Measurements from ENCODE around the gene EGLN3.

The EGLN3 gene

GRCh38 chr14:33884916-33885315 lies 66.0 kb downstream of the EGLN3 start:
- Histone ChIP-seq H3K36me3 (ENCODE audit: insufficient read depth, low read length) (no peaks in the 10 kb centered on the region), H3F3A (ENCODE audit: low read depth) (no peaks in the 10 kb centered on the region), H3K9me3 (ENCODE audit: insufficient read depth, low read depth, low read length) (no peaks in the 10 kb centered on the region), H3K4me1 (ENCODE audit: insufficient read depth, low read length, poor library complexity, severe bottlenecking) (no peaks in the 10 kb centered on the region), H3K9me2 (replicated peaks; ENCODE audit: low read depth, low read length) (no peaks in the 10 kb centered on the region), H3K4me2 (ENCODE audit: low read depth, low read length, poor library complexity, severe bottlenecking) (no peak overlapping the region), H3K27me3 (ENCODE audit: insufficient read depth, low read length, poor library complexity, severe bottlenecking) (no peaks in the 10 kb centered on the region), H2AFZ (ENCODE audit: low read length) (no peak overlapping the region), H4K20me1 (ENCODE audit: insufficient read depth, low read length, poor library complexity, severe bottlenecking) (no peaks in the 10 kb centered on the region), H3K4me3 (ENCODE audit: low read length, poor library complexity, severe bottlenecking) (no peak overlapping the region), H3K9ac (ENCODE audit: low read depth, low read length, poor library complexity, severe bottlenecking) (no peak overlapping the region), H3K79me2 (ENCODE audit: insufficient read depth, low read length) (no peaks in the 10 kb centered on the region)
- TF ChIP-seq EZH2phosphoT487 (IDR thresholded peaks at IDR 0.05; ENCODE audit: borderline replicate concordance) = no peak
- no peak for TF ChIP-seq CTCF (conservative IDR thresholded peaks at IDR 0.05; ENCODE audit: low read length)

GRCh38 chr14:33880330-33880729 lies 70.5 kb downstream of the EGLN3 start:
- TF ChIP-seq CTCF (conservative IDR thresholded peaks at IDR 0.05; ENCODE audit: low read length) (no peak), EZH2phosphoT487 (IDR thresholded peaks at IDR 0.05; ENCODE audit: borderline replicate concordance) (no peak)
- Histone ChIP-seq H3F3A (ENCODE audit: low read depth) (no peaks in the 10 kb centered on the region), H3K4me2 (ENCODE audit: low read depth, low read length, poor library complexity, severe bottlenecking) (no peak overlapping the region), H3K4me1 (ENCODE audit: insufficient read depth, low read length, poor library complexity, severe bottlenecking) (no peaks in the 10 kb centered on the region), H3K9me3 (ENCODE audit: insufficient read depth, low read depth, low read length) (no peaks in the 10 kb centered on the region), H3K27me3 (ENCODE audit: insufficient read depth, low read length, poor library complexity, severe bottlenecking) (no peaks in the 10 kb centered on the region), H3K9ac (ENCODE audit: low read depth, low read length, poor library complexity, severe bottlenecking) (no peak overlapping the region), H4K20me1 (ENCODE audit: insufficient read depth, low read length, poor library complexity, severe bottlenecking) (no peaks in the 10 kb centered on the region), H3K4me3 (ENCODE audit: low read length, poor library complexity, severe bottlenecking) (no peak overlapping the region), H3K9me2 (replicated peaks; ENCODE audit: low read depth, low read length) (no peaks in the 10 kb centered on the region), H3K36me3 (ENCODE audit: insufficient read depth, low read length) (no peaks in the 10 kb centered on the region), H2AFZ (ENCODE audit: low read length) (no peak overlapping the region), H3K79me2 (ENCODE audit: insufficient read depth, low read length) (no peaks in the 10 kb centered on the region)

- H3K9me2 ChIP-seq (replicated peaks; ENCODE audit: low read depth, low read length) = no peaks in the 10 kb centered on the region
- H3F3A ChIP-seq (ENCODE audit: low read depth) = no peaks in the 10 kb centered on the region
- no peaks in the 10 kb centered on the region for H3K27me3 ChIP-seq (ENCODE audit: insufficient read depth, low read length, poor library complexity, severe bottlenecking)
- H3K36me3 ChIP-seq (ENCODE audit: insufficient read depth, low read length) = no peaks in the 10 kb centered on the region
- no peak overlapping the region for H3K9ac ChIP-seq (ENCODE audit: low read depth, low read length, poor library complexity, severe bottlenecking)
- no peaks in the 10 kb centered on the region for H3K4me1 ChIP-seq (ENCODE audit: insufficient read depth, low read length, poor library complexity, severe bottlenecking)
- H3K79me2 ChIP-seq (ENCODE audit: insufficient read depth, low read length) = no peaks in the 10 kb centered on the region
- TF ChIP-seq EZH2phosphoT487 (IDR thresholded peaks at IDR 0.05; ENCODE audit: borderline replicate concordance) = no peak
- TF ChIP-seq CTCF (conservative IDR thresholded peaks at IDR 0.05; ENCODE audit: low read length) = no peak
- H4K20me1 ChIP-seq (ENCODE audit: insufficient read depth, low read length, poor library complexity, severe bottlenecking) = no peaks in the 10 kb centered on the region
- no peak overlapping the region for H3K4me3 ChIP-seq (ENCODE audit: low read length, poor library complexity, severe bottlenecking)
- H2AFZ ChIP-seq (ENCODE audit: low read length) = no peak overlapping the region
- no peak overlapping the region for H3K4me2 ChIP-seq (ENCODE audit: low read depth, low read length, poor library complexity, severe bottlenecking)
- no peaks in the 10 kb centered on the region for H3K9me3 ChIP-seq (ENCODE audit: insufficient read depth, low read depth, low read length)
These were observed 71.1 kb downstream of the EGLN3 start for GRCh38 chr14:33879684-33880286.
